ENCODE measurements around the gene PADI3. TPM values are rescaled to one million over a fixed set of nuclear protein-coding genes. Genes with fewer than 3 reads are reported as not detected.
"Not testable (repeated sequence)": the region's sequence is repeated elsewhere in the genome, so short reads cannot be mapped to it uniquely, and the experiment has no call there.

PADI3 gene
- total RNA-seq, 4 donors from 2014 or later = not detected

GRCh38 chr1:17313530-17314309 lies 64.8 kb downstream of the PADI3 start:
- DNase-seq (ENCODE audit: low spot score) = no peak
- peak; percentile 41 for ATAC-seq (ENCODE audit: low FRiP score)
- TF ChIP-seq CTCF (IDR thresholded peaks at IDR 0.05) = no peak

- TF ChIP-seq CTCF (IDR thresholded peaks at IDR 0.05) = no peak
- no peak for ATAC-seq (ENCODE audit: low FRiP score)
Observed at GRCh38 chr1:17314491-17314971, 65.6 kb downstream of the PADI3 start.

DNA sequence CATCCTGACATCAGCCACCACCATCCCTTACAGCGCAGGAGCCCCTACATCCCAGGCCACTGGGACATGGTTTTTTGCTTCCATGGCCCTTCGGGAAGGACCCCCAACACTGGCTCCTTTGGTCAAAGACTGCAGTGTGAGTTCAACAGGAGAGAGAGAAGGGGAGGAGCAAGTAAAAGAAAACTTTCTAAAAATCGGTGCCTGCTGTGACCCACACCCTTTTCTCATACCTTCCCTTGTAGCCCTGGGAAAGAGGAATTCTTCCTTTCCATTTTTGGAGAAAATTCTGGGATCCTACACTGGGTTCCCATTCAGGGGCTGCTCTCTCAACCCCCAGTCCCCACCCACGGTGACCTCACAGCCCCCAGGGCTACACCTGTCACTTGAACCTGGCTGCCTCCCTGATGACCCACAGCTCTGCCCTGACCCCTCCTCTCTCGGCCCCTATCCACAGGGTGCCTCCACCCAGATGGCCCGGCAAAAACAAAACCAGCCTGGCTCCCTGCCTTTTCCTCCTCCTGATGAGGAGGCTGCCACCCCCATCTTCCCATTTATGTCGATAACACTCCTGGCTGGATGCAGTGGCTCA lies 66.7 kb downstream of the PADI3 start:
- DNase-seq (ENCODE audit: low spot score) (no peak), ATAC-seq (ENCODE audit: low FRiP score) (no peak)
- no peak for TF ChIP-seq CTCF (IDR thresholded peaks at IDR 0.05)

More at GRCh38 chr1:17314491-17314971, 65.6 kb downstream of the PADI3 start:
- no peak for DNase-seq (ENCODE audit: low spot score)

- DNase-seq (ENCODE audit: low spot score) (no peak), ATAC-seq (ENCODE audit: low FRiP score) (no peak)
- TF ChIP-seq CTCF (IDR thresholded peaks at IDR 0.05) = no peak
Observed at GRCh38 chr1:17316704-17317103, 67.8 kb downstream of the PADI3 start.

- no peak for TF ChIP-seq CTCF (IDR thresholded peaks at IDR 0.05)
- DNase-seq (ENCODE audit: low spot score) = no peak
- no peak for ATAC-seq (ENCODE audit: low FRiP score)
Observed at GRCh38 chr1:17318262-17318661, 69.4 kb downstream of the PADI3 start.

- ATAC-seq (ENCODE audit: low FRiP score) = no peak
- no peak for DNase-seq (ENCODE audit: low spot score)
- no peak for TF ChIP-seq CTCF (IDR thresholded peaks at IDR 0.05)
Observed at GRCh38 chr1:17319561-17320350, 70.9 kb downstream of the PADI3 start.

- ATAC-seq (ENCODE audit: low FRiP score); DNase-seq (ENCODE audit: low spot score): not testable (repeated sequence)
Observed at GRCh38 chr1:17321857-17322390, 73.0 kb downstream of the PADI3 start.
